Ramos (cell line): ENCODE data around the gene DCP1B.

Experiments used
- in situ Hi-C: fragments of 300-500 bp; cut with MboI; formaldehyde crosslinking; loops from one replicate; pipeline ENCODE4 v1.14.3; 2022; ENCODE audit warnings: low sequenced_read_pairs; ENCODE audit not compliant: unreplicated experiment

Gene DCP1B

DNA sequence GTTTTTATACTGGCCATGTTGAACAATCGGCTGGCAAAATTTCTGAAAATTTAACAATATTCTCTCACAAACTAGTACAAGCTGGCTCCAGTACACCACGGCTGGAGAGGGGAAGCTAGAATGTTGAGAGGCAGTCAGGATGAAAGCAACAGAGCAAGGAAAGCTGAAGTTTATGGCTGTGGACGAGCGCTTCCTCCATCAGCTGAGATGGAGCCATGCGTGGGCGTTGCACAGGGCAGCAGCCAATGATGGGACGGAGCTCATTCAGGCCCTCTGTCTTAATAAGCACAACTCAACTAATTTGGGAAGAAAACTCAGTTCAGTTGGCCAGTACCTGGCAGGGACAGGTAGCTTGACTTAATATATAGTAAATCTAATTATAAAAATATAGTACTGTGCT, 14.1 kb upstream of the DCP1B start:
- in situ Hi-C loops = no loop called here

DNA sequence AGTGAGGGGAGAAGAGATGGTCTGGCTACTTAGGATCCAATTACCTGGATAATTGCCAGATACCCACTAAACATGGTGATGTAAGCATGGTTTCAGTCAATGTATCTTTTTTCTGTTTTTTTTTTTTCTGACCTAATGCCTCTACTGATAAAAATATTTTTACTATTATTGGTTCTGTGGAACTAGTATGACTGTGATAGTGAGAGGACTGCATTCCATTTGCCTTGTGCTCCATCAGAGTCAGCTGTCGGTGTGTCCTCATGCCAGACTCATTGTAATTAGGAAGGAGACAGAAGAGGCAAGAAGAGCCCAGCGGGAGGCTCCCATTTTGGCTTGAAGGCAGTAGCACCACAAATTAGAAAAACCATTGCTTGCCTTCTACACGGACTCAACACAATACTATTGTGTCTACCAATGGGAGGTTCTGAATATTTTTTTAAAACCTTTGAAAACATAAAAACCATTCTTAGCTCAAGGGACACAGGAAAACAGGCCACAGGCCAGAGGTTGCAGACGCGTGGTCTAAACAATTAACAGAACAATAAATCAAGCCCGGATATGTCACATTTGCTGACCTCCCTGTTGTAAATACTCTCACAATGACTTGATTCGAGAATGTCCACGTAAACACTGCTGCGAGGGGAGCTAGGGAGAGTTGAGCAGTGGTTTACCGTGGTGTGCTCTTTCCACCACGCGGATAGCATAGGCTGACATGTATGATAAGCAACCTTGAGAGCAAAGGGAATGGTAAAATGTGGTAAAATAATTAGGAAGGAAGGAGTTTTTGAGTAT, 13.5 kb upstream of the DCP1B start:
- in situ Hi-C loops = no loop called here

- in situ Hi-C loops = no loop called here
Observed at GRCh38 chr12:2016862-2017545, 12.7 kb upstream of the DCP1B start.

DNA sequence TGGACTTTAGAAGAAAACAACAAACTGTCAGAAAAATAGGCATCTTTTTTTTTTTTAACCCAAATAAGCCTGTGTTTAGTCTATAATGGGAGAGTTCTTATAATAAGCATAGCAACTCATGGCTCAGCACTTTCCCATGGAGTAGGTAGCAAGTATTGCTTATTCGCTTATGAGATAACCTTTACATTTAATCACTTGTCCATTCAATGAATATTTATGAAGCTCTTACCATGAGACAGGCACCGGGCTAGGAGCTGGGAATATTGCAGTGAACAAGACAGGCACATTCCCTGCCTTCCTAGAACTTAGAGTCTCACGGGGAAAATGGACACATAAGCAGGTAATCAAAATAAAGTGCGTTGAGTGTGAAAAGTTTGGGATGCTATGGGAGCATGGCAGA, 10.0 kb upstream of the DCP1B start:
- in situ Hi-C loops = no loop called here

DNA sequence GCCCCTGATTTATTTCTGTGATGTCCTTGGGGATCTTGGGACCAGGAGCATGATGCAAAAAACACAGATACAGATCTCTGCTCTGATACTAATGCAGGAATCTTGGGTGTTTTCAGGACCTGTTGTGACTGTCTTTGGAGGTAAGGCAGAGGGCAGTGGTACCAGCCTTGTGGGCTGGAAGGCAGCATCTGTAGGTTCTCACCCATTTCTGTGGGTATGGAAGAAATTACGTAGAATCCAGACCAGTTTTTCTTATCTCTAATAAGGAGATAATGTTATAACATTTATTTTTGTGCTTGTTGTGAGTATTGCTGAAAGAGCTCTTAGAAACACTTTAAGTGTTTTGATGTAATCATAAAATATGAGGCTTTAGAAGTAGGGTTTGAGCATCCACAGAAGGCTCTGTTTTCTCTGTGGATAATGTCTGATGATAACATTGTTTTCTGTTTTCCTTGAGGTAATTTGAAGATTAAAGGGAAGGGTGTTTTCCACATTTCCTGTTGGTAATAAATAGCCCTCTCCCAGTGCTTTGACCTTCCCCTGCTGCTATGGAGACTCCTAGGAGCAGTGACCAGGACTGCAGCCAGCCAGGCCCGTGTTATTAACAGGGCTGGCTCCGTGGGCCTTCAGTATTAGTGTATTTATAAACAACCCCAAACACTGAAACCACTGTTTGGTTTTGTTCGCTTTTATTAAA, 9.4 kb upstream of the DCP1B start:
- in situ Hi-C loops = no loop called here

- in situ Hi-C loops = no loop called here
Observed at GRCh38 chr12:2013086-2013485, 8.8 kb upstream of the DCP1B start.

GRCh38 chr12:2011643-2012607, 7.7 kb upstream of the DCP1B start:
- in situ Hi-C loops = no loop called here

- in situ Hi-C loops = no loop called here
Observed at GRCh38 chr12:2009623-2010022, 5.4 kb upstream of the DCP1B start.

DNA sequence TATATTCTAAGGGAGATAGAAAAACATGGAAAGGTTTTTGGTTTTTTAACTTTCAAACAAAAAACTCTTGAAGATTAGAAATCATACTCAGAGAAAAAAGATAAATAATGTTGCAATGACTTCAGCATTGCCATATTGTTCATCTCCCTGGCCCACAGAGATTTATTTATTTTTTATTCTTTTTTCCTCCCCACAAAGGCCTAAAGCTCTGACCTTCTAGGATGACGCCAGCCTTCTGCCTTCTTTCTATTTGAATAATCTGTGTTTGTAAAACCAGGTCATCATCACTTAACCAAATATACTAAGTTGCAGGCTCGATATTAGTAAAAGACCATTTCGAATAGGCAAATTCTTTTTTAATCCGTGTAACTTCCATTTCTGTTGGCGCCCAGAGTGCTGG, 4.4 kb upstream of the DCP1B start:
- in situ Hi-C loops = no loop called here

DNA sequence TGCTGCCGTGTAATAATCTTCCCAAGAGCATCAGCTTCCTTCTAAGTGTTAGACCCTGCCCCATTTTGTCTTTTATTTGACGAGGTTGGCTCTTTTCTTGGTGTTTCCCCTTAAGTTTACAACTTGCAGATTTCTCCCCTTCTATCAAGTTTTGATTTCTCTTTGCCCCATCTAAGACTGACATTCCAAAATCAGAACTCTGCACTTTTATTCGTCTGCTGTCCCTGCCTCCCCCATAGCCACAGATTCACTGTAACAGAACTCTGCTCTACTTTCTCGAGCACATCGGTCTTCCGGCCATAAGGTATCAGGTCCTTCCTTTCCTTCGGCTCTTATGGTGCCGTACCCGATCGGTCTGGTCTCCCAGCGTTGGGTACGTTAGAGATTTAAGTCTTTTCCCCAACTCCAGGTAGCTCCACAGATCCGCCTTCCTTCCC, 563 bp downstream of the DCP1B start:
- in situ Hi-C loops = no loop called here

DNA sequence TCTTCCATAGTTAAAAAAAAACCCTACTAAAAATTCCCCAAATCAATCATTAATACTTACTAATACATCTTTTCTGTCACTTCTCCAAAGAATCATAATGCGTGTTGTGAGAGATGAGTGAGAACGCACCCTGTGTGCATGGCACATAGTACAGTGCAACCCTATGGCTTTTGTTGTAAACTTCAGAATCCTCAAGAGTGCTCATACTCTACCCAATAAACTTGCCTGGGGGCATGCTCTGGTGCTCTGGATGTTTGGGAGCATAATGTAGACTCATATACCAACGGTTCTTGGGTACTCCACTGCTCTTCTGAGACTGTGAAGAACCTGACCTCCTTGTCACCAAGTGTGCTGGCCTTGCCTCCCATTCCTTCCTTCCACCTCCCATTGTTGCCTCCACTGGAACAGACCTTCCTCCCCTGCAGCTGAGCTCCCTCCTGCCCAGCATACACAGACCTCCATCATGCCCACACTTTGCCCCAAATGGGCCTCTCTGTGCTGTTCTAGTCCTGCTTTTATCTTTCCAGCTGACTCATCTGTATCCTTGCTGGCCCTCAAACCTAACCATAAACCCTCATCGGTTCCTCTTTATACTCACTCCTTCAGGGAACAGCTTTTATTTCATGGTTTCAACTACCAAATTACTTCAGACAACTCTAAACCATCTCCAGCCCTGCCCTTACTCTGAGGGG, 8.9 kb downstream of the DCP1B start:
- in situ Hi-C loops = no loop called here

GRCh38 chr12:1994429-1995143, 9.7 kb downstream of the DCP1B start:
- in situ Hi-C loops = no loop called here

GRCh38 chr12:1993871-1994371, 10.3 kb downstream of the DCP1B start:
- in situ Hi-C loops = no loop called here

- in situ Hi-C loops = no loop called here
Observed at GRCh38 chr12:1993341-1993740, 10.9 kb downstream of the DCP1B start.

GRCh38 chr12:1992732-1993131, 11.5 kb downstream of the DCP1B start:
- in situ Hi-C loops = no loop called here

GRCh38 chr12:1989111-1989510, 15.1 kb downstream of the DCP1B start:
- in situ Hi-C loops = no loop called here

DNA sequence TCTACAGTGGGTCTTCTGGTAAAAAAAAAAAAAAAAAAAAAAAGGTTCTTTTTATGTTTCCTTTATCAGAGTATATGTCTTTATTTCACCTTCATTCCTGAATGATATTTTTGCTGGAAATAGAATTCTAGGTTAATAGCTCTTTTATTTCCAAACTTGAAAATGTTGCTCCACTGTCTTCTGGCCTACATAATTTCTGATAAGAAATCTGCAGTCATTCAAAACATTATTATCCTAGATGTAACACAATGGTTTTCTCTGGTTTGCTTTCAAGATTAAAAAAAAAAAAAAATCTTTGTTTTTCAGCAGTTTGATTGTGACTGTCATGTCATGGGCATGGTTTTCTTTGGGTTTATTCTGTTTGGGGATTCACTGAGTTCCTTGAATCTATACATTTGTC, 19.5 kb downstream of the DCP1B start:
- in situ Hi-C loops = no loop called here

- in situ Hi-C loops = no loop called here
Observed at GRCh38 chr12:1980282-1980681, 24.0 kb downstream of the DCP1B start.
